ENCODE results near the gene ITPRIPL2. TPM values are rescaled to one million over a fixed set of nuclear protein-coding genes. Genes with fewer than 3 reads are reported as not detected.

The ITPRIPL2 gene
- total and polyA plus RNA-seq, 2 of the 13 experiments (the other 11 are each of a cell fraction or from before 2014, with no cell fraction given), result 5.9 to 12.6 TPM

DNA sequence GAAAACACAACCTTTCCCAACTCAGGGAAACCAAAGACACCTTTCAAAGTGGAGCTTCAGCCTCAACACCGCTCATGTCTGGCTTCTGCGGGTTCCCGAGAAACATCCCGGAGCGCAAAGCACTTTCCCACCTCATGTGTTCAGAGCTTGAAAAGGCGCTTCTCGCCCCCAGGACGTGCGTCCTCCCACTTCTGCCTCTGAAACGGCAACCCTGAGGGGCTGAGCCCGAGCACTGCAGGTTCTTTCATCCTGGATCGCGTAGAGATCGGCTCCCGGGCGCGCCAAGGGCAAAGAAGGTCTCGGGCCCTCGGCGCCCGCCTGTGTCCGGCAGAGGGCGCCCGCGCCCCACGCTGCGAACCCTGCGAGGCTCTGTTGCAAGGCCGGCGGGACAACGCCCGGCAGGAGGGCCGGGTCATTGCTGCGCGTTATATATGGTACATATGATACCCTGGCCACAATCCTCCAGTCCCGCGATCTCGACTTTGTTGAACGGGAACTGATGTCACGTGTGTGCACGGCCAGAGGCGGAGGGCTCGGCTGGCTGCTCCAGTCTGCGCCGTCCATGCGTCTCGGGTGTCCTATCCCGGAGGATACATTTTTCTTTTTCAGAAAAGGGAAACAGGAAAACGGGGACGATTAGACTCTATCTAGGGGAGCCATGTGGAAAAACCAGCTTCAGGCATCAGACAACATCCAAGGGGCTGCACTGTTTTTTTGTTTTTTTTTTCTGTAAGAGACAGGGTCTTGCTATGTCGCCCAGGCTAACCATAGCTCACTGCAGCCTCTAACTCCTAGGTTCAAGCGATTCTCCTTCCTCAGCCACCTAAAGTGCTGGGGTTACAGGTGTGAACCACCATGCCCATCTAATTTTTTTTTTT lies 27.2 kb upstream of the ITPRIPL2 start (continued):
- peak; percentile 92 for TF ChIP-seq REPIN1 (CRISPR knock-in tag; IDR thresholded peaks at IDR 0.05; ENCODE audit: borderline replicate concordance, low read depth)
- TF ChIP-seq GATA4 (IDR thresholded peaks at IDR 0.05; ENCODE audit: borderline replicate concordance, low read depth), result no peak
- no peak for TF ChIP-seq ZNF17 (CRISPR knock-in tag; IDR thresholded peaks at IDR 0.05)
- peak; percentile 55; the same call in 1 of the 2 replicates for TF ChIP-seq ZNF572 (CRISPR knock-in tag; IDR thresholded peaks at IDR 0.05)
- TF ChIP-seq ZNF234 (CRISPR knock-in tag; conservative IDR thresholded peaks at IDR 0.05), result no peak
- TF ChIP-seq SMARCE1 (IDR thresholded peaks at IDR 0.05; ENCODE audit: borderline replicate concordance), result no peak
- TF ChIP-seq EED (CRISPR knock-in tag; IDR thresholded peaks at IDR 0.05), result peak; percentile 54; the same call in 1 of the 2 replicates
- TF ChIP-seq, protein P1, sequence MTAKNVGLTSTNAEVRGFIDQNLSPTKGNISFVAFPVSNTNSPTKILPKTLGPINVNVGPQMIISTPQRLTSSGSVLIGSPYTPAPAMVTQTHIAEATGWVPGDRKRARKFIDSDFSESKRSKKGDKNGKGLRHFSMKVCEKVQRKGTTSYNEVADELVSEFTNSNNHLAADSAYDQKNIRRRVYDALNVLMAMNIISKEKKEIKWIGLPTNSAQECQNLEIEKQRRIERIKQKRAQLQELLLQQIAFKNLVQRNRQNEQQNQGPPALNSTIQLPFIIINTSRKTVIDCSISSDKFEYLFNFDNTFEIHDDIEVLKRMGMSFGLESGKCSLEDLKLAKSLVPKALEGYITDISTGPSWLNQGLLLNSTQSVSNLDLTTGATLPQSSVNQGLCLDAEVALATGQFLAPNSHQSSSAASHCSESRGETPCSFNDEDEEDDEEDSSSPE (CRISPR knock-in tag; IDR thresholded peaks at IDR 0.05), result peak; percentile 68; the same call in 1 of the 2 replicates
- TF ChIP-seq NR2F1 (CRISPR knock-in tag; IDR thresholded peaks at IDR 0.05), result peak; percentile 14 to 29; a peak in 2 of 4 replicates
- peak; percentile 90 for TF ChIP-seq SIX1 (CRISPR knock-in tag; IDR thresholded peaks at IDR 0.05; ENCODE audit: borderline replicate concordance)
- peak; percentile 92 for TF ChIP-seq CHD2 (IDR thresholded peaks at IDR 0.05; ENCODE audit: low read depth, low read length)
- 0 out of 2 replicates have a peak, but pooled peaks have one; percentile 11 for TF ChIP-seq ZNF652 (CRISPR knock-in tag; IDR thresholded peaks at IDR 0.05; ENCODE audit: borderline replicate concordance, low read depth)
- TF ChIP-seq, protein P2, sequence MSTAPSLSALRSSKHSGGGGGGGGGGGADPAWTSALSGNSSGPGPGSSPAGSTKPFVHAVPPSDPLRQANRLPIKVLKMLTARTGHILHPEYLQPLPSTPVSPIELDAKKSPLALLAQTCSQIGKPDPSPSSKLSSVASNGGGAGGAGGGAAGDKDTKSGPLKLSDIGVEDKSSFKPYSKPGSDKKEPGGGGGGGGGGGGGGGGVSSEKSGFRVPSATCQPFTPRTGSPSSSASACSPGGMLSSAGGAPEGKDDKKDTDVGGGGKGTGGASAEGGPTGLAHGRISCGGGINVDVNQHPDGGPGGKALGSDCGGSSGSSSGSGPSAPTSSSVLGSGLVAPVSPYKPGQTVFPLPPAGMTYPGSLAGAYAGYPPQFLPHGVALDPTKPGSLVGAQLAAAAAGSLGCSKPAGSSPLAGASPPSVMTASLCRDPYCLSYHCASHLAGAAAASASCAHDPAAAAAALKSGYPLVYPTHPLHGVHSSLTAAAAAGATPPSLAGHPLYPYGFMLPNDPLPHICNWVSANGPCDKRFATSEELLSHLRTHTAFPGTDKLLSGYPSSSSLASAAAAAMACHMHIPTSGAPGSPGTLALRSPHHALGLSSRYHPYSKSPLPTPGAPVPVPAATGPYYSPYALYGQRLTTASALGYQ (CRISPR knock-in tag; IDR thresholded peaks at IDR 0.05), result peak; percentile 53; the same call in 1 of the 2 replicates
- no peak for TF ChIP-seq ZNF672 (CRISPR knock-in tag; IDR thresholded peaks at IDR 0.05)
- TF ChIP-seq, protein P3, sequence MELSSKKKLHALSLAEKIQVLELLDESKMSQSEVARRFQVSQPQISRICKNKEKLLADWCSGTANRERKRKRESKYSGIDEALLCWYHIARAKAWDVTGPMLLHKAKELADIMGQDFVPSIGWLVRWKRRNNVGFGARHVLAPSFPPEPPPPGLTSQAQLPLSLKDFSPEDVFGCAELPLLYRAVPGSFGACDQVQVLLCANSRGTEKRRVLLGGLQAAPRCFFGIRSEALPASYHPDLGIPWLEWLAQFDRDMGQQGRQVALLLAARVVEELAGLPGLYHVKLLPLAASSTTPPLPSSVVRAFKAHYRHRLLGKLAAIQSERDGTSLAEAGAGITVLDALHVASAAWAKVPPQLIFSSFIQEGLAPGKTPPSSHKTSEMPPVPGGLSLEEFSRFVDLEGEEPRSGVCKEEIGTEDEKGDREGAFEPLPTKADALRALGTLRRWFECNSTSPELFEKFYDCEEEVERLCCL (CRISPR knock-in tag; IDR thresholded peaks at IDR 0.05; ENCODE audit: borderline replicate concordance), result no peak
- TF ChIP-seq, protein P4, sequence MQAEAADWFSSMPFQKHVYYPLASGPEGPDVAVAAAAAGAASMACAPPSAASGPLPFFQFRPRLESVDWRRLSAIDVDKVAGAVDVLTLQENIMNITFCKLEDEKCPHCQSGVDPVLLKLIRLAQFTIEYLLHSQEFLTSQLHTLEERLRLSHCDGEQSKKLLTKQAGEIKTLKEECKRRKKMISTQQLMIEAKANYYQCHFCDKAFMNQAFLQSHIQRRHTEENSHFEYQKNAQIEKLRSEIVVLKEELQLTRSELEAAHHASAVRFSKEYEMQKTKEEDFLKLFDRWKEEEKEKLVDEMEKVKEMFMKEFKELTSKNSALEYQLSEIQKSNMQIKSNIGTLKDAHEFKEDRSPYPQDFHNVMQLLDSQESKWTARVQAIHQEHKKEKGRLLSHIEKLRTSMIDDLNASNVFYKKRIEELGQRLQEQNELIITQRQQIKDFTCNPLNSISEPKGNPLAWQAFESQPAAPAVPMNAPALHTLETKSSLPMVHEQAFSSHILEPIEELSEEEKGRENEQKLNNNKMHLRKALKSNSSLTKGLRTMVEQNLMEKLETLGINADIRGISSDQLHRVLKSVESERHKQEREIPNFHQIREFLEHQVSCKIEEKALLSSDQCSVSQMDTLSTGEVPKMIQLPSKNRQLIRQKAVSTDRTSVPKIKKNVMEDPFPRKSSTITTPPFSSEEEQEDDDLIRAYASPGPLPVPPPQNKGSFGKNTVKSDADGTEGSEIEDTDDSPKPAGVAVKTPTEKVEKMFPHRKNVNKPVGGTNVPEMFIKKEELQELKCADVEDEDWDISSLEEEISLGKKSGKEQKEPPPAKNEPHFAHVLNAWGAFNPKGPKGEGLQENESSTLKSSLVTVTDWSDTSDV (CRISPR knock-in tag; IDR thresholded peaks at IDR 0.05), result peak; percentile 96
- no peak for TF ChIP-seq SRSF1 (optimal IDR thresholded peaks at IDR 0.05; ENCODE audit: low read depth, low read length)
- no peak for TF ChIP-seq ZNF749 (CRISPR knock-in tag; IDR thresholded peaks at IDR 0.05; ENCODE audit: borderline replicate concordance)
- peak; percentile 93 for TF ChIP-seq CEBPB (IDR thresholded peaks at IDR 0.05; ENCODE audit: borderline replicate concordance, low read depth, low read length)
- 0 out of 2 replicates have a peak, but pooled peaks have one; percentile 60 for TF ChIP-seq HNRNPL (IDR thresholded peaks at IDR 0.05; ENCODE audit: low read depth, low read length)
- 0 out of 2 replicates have a peak, but pooled peaks have one; percentile 25 for TF ChIP-seq ZFP41 (CRISPR knock-in tag; IDR thresholded peaks at IDR 0.05; ENCODE audit: borderline replicate concordance)

All from HepG2 (cell line).